Natural killer cell (primary cell): ENCODE results near the gene COG2. TPM values are rescaled to one million over a fixed set of nuclear protein-coding genes. Genes with fewer than 3 reads are reported as not detected.

Experiments used
- ATAC-seq, 3 donors: fragments of 150-1000 bp in 2 of 3; fragments of 200-7000 bp in 1 of 3; cut with Tn5 transposase; 1 replicate in 1 of 3; 2 replicates in 2 of 3; pipeline ENCODE4 v1.10.0; 2021; ENCODE audit warnings: mild to moderate bottlenecking in 2 of 3, moderate library complexity in 2 of 3
- DNase-seq, 2 donors: peaks; one replicate each; pipeline versions ENCODE4 v3.0.0 to v3.0.0-alpha.2; 2013 to 2021; ENCODE audit warnings: mixed read lengths in 1 of 2
- H3K27ac ChIP-seq: one replicate; pipeline ENCODE4 v1.5.1; 2013; ENCODE audit warnings: mild to moderate bottlenecking, low read length
- H3K27me3 ChIP-seq: one replicate; pipeline ENCODE4 v1.6.1; 2013; ENCODE audit warnings: low read length; ENCODE audit not compliant: control insufficient read depth, insufficient read depth
- H3K36me3 ChIP-seq: one replicate; pipeline ENCODE4 v1.6.1; 2013; ENCODE audit warnings: low read length; ENCODE audit not compliant: control insufficient read depth, insufficient read depth
- H3K4me1 ChIP-seq: one replicate; pipeline ENCODE4 v1.6.1; 2013; ENCODE audit warnings: low read length; ENCODE audit not compliant: control insufficient read depth, insufficient read depth
- H3K4me3 ChIP-seq: one replicate; pipeline ENCODE4 v1.5.1; 2013; ENCODE audit warnings: low read length
- H3K9me3 ChIP-seq: one replicate; pipeline ENCODE4 v1.6.1; 2013; ENCODE audit warnings: low read length; ENCODE audit not compliant: control insufficient read depth, insufficient read depth
- H3K27ac Mint-ChIP-seq, 2 donors: one replicate each; pipeline ENCODE4 v1.8.0; 2022; ENCODE audit warnings: mild to moderate bottlenecking in 2 of 2, mixed read lengths in 2 of 2, moderate library complexity in 1 of 2
- H3K27me3 Mint-ChIP-seq, 2 donors: one replicate each; pipeline ENCODE4 v1.8.0; 2022; ENCODE audit warnings: low read depth in 2 of 2, mixed read lengths in 2 of 2
- H3K36me3 Mint-ChIP-seq: one replicate; pipeline ENCODE4 v1.8.0; 2022; ENCODE audit warnings: mixed read lengths
- H3K4me1 Mint-ChIP-seq, 2 donors: one replicate each; pipeline ENCODE4 v1.8.0; 2022; ENCODE audit warnings: mixed read lengths in 2 of 2
- H3K4me3 Mint-ChIP-seq: one replicate; pipeline ENCODE4 v1.8.0; 2022; ENCODE audit warnings: mild to moderate bottlenecking, moderate library complexity, mixed read lengths
- H3K9me3 Mint-ChIP-seq, 2 donors: one replicate each; pipeline ENCODE4 v1.8.0; 2022; ENCODE audit warnings: mixed read lengths in 2 of 2
- CTCF ChIP-seq: fragments of 200-600 bp; IDR thresholded peaks from one replicate; pipeline ENCODE4 v1.8.0; 2022; ENCODE audit warnings: antibody characterized with exemption
- WGBS: methylation state at CpG from one replicate; pipeline ENCODE4 v1.1.7; 2013; ENCODE audit warnings: missing lambda C conversion rate; ENCODE audit not compliant: insufficient coverage; 5-methylcytosine and 5-hydroxymethylcytosine counted together
- intact Hi-C: fragments of 100-400 bp; cut with micrococcal nuclease; formaldehyde crosslinking; loops from one replicate; pipeline ENCODE4 v1.14.2; 2022
- total RNA-seq, 4 donors: library from RNA; stranded (reverse); fragments of 120-200 nt in 1 of 4; gene quantifications; one replicate each; pipeline versions ENCODE4 v1.2.3 to v1.2.4, GENCODE V29; 2013 to 2022

The COG2 gene
- total RNA-seq, 3 donors from 2014 or later (not counting 1 experiment from before 2014, with no cell fraction given), result 15.8 to 24.1 (median 17.5) TPM

- Histone ChIP-seq H3K27ac (no peak overlapping the region), H3K36me3 (no peaks in the 10 kb centered on the region), H3K4me1 (peaks cover 2% of the 10 kb centered on the region), H3K4me3 (no peak overlapping the region), H3K9me3 (no peaks in the 10 kb centered on the region), H3K27me3 (peaks cover 5% of the 10 kb centered on the region)
- no peaks in the 10 kb centered on the region for H3K36me3 Mint-ChIP-seq
- DNase-seq (no peak), ATAC-seq (no peak)
- H3K27ac Mint-ChIP-seq, result no peak overlapping the region
- intact Hi-C loops, result no loop called here
- H3K4me3 Mint-ChIP-seq, result no peak overlapping the region
- H3K4me1 Mint-ChIP-seq, result peaks cover 0 to 6% of the 10 kb centered on the region in 2 donors
- H3K9me3 Mint-ChIP-seq, result no peaks in the 10 kb centered on the region
- WGBS, result 66% methylated on average over 7 of the region's 7 CpGs
- TF ChIP-seq CTCF, result no peak
- H3K27me3 Mint-ChIP-seq, result peaks cover 25 to 32% of the 10 kb centered on the region in 2 donors
Observed at GRCh38 chr1:230636575-230637148, 5.6 kb upstream of the COG2 start.

- ATAC-seq, result no peak
- Histone ChIP-seq H3K9me3 (no peaks in the 10 kb centered on the region), H3K27ac (no peak overlapping the region), H3K27me3 (peaks cover 5% of the 10 kb centered on the region), H3K36me3 (no peaks in the 10 kb centered on the region), H3K4me1 (peaks cover 21% of the 10 kb centered on the region), H3K4me3 (no peak overlapping the region)
- 92% methylated on average over 5 of the region's 5 CpGs for WGBS
- intact Hi-C loops, result loop anchor here (5.0 to 10.0 kb wide), 2 partner anchors 573 to 1015 kb away; partner anchors contain the start of genes TAF5L and URB2
- Mint-ChIP-seq H3K27ac (no peak overlapping the region), H3K36me3 (no peaks in the 10 kb centered on the region), H3K4me3 (no peak overlapping the region), H3K4me1 (peaks cover 24 to 32% of the 10 kb centered on the region in 2 donors), H3K9me3 (no peaks in the 10 kb centered on the region), H3K27me3 (peaks cover 25 to 32% of the 10 kb centered on the region in 2 donors)
- TF ChIP-seq CTCF, result no peak
- no peak for DNase-seq
Observed at GRCh38 chr1:230639714-230640209, 2.5 kb upstream of the COG2 start.

GRCh38 chr1:230641346-230641745 lies 935 bp upstream of the COG2 start:
- Mint-ChIP-seq H3K27ac (peak overlapping the region in 1 of 2 donors; percentile 93), H3K27me3 (peaks cover 22 to 32% of the 10 kb centered on the region in 2 donors), H3K9me3 (no peaks in the 10 kb centered on the region), H3K36me3 (no peaks in the 10 kb centered on the region), H3K4me3 (peak overlapping the region; percentile 48), H3K4me1 (peaks cover 32 to 41% of the 10 kb centered on the region in 2 donors)
- H3K27ac ChIP-seq, result no peak overlapping the region
- DNase-seq (no peak), ATAC-seq (no peak)
- no peak for TF ChIP-seq CTCF
- peaks cover 2% of the 10 kb centered on the region for H3K36me3 ChIP-seq
- H3K9me3 ChIP-seq, result no peaks in the 10 kb centered on the region
- no peak overlapping the region for H3K4me3 ChIP-seq
- 37% methylated on average over 6 of the region's 6 CpGs for WGBS
- H3K4me1 ChIP-seq, result peaks cover 21% of the 10 kb centered on the region
- H3K27me3 ChIP-seq, result peaks cover 5% of the 10 kb centered on the region
- intact Hi-C loops, result loop anchor here (5.0 to 10.0 kb wide), 2 partner anchors 571 to 1017 kb away; partner anchors contain the start of genes TAF5L and URB2
